WTC11 (cell line): ENCODE measurements around the gene IVNS1ABP. TPM values are rescaled to one million over a fixed set of nuclear protein-coding genes. Genes with fewer than 3 reads are reported as not detected.

Experiments
- ATAC-seq: fragments of 200-7000 bp; cut with Tn5 transposase; 2 replicates; pipeline ENCODE4 v1.10.0; 2021; ENCODE audit warnings: mild to moderate bottlenecking, moderate library complexity
- CTCF ChIA-PET: fragments of 300-600 bp; sonication (Branson Sonifier 250); formaldehyde crosslinking; loops from one replicate; lab custom pipeline; 2021; ENCODE audit warnings: antibody characterized with exemption; lab: Charles Lee
- POLR2A ChIA-PET: fragments of 350-600 bp; sonication (Branson Sonifier 250); formaldehyde crosslinking; loops from one replicate; lab custom pipeline; 2021; ENCODE audit warnings: antibody characterized with exemption; lab: Charles Lee
- DNase-seq: peaks from one replicate; pipeline ENCODE4 v3.0.0; 2021; ENCODE audit warnings: low spot score
- H3K27ac Mint-ChIP-seq: 2 replicates; pipeline ENCODE4 v1.8.0; 2021; ENCODE audit warnings: mixed read lengths
- H3K27me3 Mint-ChIP-seq: 2 replicates; pipeline ENCODE4 v1.8.0; 2021; ENCODE audit warnings: low read depth, mild to moderate bottlenecking, moderate library complexity, mixed read lengths
- H3K36me3 Mint-ChIP-seq: 2 replicates; pipeline ENCODE4 v1.8.0; 2021; ENCODE audit warnings: mixed read lengths
- H3K4me1 Mint-ChIP-seq: 2 replicates; pipeline ENCODE4 v1.8.0; 2022; ENCODE audit warnings: mixed read lengths
- H3K4me3 Mint-ChIP-seq: 2 replicates; pipeline ENCODE4 v1.8.0; 2021; ENCODE audit warnings: mild to moderate bottlenecking, moderate library complexity, mixed read lengths
- H3K9me3 Mint-ChIP-seq: 2 replicates; pipeline ENCODE4 v1.8.0; 2021; ENCODE audit warnings: mixed read lengths
- KAT7 ChIP-seq: sonication (generic); formaldehyde crosslinking; IDR thresholded peaks from 2 replicates; pipeline ENCODE4 v1.8.1; 2023; ENCODE audit warnings: missing genetic modification reagents, mild to moderate bottlenecking, borderline replicate concordance
- PRRX2 ChIP-seq: fragments of 250-450 bp; sonication (Bioruptor Pico); IDR thresholded peaks from 2 replicates; pipeline ENCODE4 v1.8.0; 2021; ENCODE audit warnings: mild to moderate bottlenecking
- SOX15 ChIP-seq: fragments of 250-450 bp; sonication (Bioruptor Pico); IDR thresholded peaks from 2 replicates; pipeline ENCODE4 v1.9.0; 2021; ENCODE audit warnings: mild to moderate bottlenecking
- SP1 ChIP-seq: sonication (generic); formaldehyde crosslinking; conservative IDR thresholded peaks from 2 replicates; pipeline ENCODE4 v1.8.1; 2022; ENCODE audit warnings: missing genetic modification reagents
- TP53 ChIP-seq: sonication (generic); formaldehyde crosslinking; IDR thresholded peaks from 2 replicates; pipeline ENCODE4 v1.8.1; 2023; ENCODE audit warnings: mild to moderate bottlenecking, missing genetic modification reagents
- ZBTB21 ChIP-seq: sonication (generic); formaldehyde crosslinking; IDR thresholded peaks from 2 replicates; pipeline ENCODE4 v1.8.1; 2023; ENCODE audit warnings: mild to moderate bottlenecking, missing genetic modification reagents, borderline replicate concordance
- ZNF396 ChIP-seq: fragments of 250-450 bp; sonication (Bioruptor Pico); IDR thresholded peaks from 2 replicates; pipeline ENCODE4 v1.8.0; 2021; ENCODE audit warnings: mild to moderate bottlenecking, moderate library complexity, borderline replicate concordance
- total RNA-seq: library from RNA; stranded (reverse); gene quantifications from 3 replicates; pipeline ENCODE4 v1.2.3, GENCODE V29; 2021
- TF ChIP-seq, protein P1 (sequence below): sonication (generic); formaldehyde crosslinking; IDR thresholded peaks from 2 replicates; pipeline ENCODE4 v1.8.1; 2022; ENCODE audit warnings: missing genetic modification reagents, borderline replicate concordance
- TF ChIP-seq, protein P2 (sequence below): fragments of 200-600 bp; IDR thresholded peaks from 2 replicates; pipeline ENCODE4 v1.8.0; 2022; ENCODE audit warnings: antibody characterized with exemption
- TF ChIP-seq, protein P3 (sequence below): sonication (generic); formaldehyde crosslinking; IDR thresholded peaks from 2 replicates; pipeline ENCODE4 v1.8.0; 2023; ENCODE audit warnings: missing genetic modification reagents, mild to moderate bottlenecking, borderline replicate concordance
- TF ChIP-seq, protein P4 (sequence below): sonication (generic); formaldehyde crosslinking; IDR thresholded peaks from 2 replicates; pipeline ENCODE4 v1.8.1; 2022; ENCODE audit warnings: low read depth, mild to moderate bottlenecking, moderate library complexity, missing genetic modification reagents, borderline replicate concordance
- TF ChIP-seq, protein P5 (sequence below): sonication (generic); formaldehyde crosslinking; IDR thresholded peaks from 2 replicates; pipeline ENCODE4 v1.8.0; 2023; ENCODE audit warnings: mild to moderate bottlenecking, missing genetic modification reagents

Gene IVNS1ABP
- total RNA-seq, 1 experiment from 2014 or later: 159 TPM

DNA sequence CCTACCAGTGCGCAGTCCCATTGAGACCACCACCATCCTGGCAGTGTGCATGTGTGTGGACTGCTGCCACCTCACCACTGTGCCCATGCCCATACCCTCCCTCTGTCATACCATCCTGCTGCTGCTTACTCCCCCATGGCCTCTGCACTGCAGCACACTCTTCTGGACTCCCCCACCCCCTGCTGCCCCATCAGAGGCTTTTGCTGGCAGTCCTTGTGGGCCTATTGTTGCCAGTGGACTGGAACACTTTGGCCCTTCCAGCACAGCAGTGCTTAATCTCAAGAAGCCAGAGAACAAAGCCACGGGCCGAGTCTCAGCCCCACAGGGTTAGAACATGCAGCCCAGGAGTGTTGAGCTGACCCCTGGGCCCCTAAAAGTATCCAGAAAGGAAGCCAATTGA, 41.9 kb upstream of the IVNS1ABP start:
- ATAC-seq: no peak
- Mint-ChIP-seq H3K4me3 (no peak overlapping the region), H3K27ac (no peak overlapping the region)

DNA sequence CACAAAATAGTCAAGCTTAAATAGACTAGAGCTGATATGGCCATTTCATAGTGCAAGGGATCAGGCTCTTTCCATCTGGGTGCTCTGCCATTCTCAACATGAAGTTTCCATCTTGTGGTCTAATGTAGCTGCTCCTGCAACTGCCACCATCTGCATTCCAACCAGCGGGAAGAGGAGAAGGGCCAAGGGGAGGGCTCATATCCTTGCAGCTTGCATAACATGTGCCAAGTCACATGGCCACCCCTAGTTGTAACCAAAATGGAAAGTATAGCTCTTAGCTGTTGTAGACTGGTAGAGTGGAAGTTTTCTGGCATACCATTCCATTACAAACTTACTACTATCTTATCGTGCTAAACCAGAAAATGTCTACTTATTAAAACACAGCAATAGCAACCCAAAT, 38.9 kb upstream of the IVNS1ABP start:
- CTCF ChIA-PET: no interaction called here
- TF ChIP-seq, protein P1, sequence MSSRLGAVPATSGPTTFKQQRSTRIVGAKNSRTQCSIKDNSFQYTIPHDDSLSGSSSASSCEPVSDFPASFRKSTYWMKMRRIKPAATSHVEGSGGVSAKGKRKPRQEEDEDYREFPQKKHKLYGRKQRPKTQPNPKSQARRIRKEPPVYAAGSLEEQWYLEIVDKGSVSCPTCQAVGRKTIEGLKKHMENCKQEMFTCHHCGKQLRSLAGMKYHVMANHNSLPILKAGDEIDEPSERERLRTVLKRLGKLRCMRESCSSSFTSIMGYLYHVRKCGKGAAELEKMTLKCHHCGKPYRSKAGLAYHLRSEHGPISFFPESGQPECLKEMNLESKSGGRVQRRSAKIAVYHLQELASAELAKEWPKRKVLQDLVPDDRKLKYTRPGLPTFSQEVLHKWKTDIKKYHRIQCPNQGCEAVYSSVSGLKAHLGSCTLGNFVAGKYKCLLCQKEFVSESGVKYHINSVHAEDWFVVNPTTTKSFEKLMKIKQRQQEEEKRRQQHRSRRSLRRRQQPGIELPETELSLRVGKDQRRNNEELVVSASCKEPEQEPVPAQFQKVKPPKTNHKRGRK: no peak
- no peak for TF ChIP-seq SP1
- TF ChIP-seq, all 79 proteins: peak for 0
- H3K27ac Mint-ChIP-seq: no peak overlapping the region
- H3K27me3 Mint-ChIP-seq: no peaks in the 10 kb centered on the region
- H3K36me3 Mint-ChIP-seq: peaks cover 12% of the 10 kb centered on the region
- H3K4me3 Mint-ChIP-seq: no peak overlapping the region
- ATAC-seq: no peak
- no peaks in the 10 kb centered on the region for H3K4me1 Mint-ChIP-seq
- POLR2A ChIA-PET: no interaction called here
- no peak for DNase-seq
- H3K9me3 Mint-ChIP-seq: peaks cover 17% of the 10 kb centered on the region

More for the DNA sequence above, 41.9 kb upstream of the IVNS1ABP start:
- no peaks in the 10 kb centered on the region for H3K4me1 Mint-ChIP-seq
- DNase-seq: no peak
- CTCF ChIA-PET: no interaction called here
- no peak for TF ChIP-seq KAT7 (CRISPR knock-in tag)
- no peak for TF ChIP-seq SOX15 (CRISPR knock-in tag)
- no peak for TF ChIP-seq ZBTB21 (CRISPR knock-in tag)
- TF ChIP-seq ZNF396: no peak
- TF ChIP-seq, protein P2, sequence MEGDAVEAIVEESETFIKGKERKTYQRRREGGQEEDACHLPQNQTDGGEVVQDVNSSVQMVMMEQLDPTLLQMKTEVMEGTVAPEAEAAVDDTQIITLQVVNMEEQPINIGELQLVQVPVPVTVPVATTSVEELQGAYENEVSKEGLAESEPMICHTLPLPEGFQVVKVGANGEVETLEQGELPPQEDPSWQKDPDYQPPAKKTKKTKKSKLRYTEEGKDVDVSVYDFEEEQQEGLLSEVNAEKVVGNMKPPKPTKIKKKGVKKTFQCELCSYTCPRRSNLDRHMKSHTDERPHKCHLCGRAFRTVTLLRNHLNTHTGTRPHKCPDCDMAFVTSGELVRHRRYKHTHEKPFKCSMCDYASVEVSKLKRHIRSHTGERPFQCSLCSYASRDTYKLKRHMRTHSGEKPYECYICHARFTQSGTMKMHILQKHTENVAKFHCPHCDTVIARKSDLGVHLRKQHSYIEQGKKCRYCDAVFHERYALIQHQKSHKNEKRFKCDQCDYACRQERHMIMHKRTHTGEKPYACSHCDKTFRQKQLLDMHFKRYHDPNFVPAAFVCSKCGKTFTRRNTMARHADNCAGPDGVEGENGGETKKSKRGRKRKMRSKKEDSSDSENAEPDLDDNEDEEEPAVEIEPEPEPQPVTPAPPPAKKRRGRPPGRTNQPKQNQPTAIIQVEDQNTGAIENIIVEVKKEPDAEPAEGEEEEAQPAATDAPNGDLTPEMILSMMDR: no peak
- TF ChIP-seq PRRX2 (CRISPR knock-in tag): no peak
- no peak for TF ChIP-seq TP53
- TF ChIP-seq, protein P3, sequence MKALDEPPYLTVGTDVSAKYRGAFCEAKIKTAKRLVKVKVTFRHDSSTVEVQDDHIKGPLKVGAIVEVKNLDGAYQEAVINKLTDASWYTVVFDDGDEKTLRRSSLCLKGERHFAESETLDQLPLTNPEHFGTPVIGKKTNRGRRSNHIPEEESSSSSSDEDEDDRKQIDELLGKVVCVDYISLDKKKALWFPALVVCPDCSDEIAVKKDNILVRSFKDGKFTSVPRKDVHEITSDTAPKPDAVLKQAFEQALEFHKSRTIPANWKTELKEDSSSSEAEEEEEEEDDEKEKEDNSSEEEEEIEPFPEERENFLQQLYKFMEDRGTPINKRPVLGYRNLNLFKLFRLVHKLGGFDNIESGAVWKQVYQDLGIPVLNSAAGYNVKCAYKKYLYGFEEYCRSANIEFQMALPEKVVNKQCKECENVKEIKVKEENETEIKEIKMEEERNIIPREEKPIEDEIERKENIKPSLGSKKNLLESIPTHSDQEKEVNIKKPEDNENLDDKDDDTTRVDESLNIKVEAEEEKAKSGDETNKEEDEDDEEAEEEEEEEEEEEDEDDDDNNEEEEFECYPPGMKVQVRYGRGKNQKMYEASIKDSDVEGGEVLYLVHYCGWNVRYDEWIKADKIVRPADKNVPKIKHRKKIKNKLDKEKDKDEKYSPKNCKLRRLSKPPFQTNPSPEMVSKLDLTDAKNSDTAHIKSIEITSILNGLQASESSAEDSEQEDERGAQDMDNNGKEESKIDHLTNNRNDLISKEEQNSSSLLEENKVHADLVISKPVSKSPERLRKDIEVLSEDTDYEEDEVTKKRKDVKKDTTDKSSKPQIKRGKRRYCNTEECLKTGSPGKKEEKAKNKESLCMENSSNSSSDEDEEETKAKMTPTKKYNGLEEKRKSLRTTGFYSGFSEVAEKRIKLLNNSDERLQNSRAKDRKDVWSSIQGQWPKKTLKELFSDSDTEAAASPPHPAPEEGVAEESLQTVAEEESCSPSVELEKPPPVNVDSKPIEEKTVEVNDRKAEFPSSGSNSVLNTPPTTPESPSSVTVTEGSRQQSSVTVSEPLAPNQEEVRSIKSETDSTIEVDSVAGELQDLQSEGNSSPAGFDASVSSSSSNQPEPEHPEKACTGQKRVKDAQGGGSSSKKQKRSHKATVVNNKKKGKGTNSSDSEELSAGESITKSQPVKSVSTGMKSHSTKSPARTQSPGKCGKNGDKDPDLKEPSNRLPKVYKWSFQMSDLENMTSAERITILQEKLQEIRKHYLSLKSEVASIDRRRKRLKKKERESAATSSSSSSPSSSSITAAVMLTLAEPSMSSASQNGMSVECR: no peak
- TF ChIP-seq, protein P4, sequence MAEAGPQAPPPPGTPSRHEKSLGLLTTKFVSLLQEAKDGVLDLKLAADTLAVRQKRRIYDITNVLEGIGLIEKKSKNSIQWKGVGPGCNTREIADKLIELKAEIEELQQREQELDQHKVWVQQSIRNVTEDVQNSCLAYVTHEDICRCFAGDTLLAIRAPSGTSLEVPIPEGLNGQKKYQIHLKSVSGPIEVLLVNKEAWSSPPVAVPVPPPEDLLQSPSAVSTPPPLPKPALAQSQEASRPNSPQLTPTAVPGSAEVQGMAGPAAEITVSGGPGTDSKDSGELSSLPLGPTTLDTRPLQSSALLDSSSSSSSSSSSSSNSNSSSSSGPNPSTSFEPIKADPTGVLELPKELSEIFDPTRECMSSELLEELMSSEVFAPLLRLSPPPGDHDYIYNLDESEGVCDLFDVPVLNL: no peak
- TF ChIP-seq, protein P5, sequence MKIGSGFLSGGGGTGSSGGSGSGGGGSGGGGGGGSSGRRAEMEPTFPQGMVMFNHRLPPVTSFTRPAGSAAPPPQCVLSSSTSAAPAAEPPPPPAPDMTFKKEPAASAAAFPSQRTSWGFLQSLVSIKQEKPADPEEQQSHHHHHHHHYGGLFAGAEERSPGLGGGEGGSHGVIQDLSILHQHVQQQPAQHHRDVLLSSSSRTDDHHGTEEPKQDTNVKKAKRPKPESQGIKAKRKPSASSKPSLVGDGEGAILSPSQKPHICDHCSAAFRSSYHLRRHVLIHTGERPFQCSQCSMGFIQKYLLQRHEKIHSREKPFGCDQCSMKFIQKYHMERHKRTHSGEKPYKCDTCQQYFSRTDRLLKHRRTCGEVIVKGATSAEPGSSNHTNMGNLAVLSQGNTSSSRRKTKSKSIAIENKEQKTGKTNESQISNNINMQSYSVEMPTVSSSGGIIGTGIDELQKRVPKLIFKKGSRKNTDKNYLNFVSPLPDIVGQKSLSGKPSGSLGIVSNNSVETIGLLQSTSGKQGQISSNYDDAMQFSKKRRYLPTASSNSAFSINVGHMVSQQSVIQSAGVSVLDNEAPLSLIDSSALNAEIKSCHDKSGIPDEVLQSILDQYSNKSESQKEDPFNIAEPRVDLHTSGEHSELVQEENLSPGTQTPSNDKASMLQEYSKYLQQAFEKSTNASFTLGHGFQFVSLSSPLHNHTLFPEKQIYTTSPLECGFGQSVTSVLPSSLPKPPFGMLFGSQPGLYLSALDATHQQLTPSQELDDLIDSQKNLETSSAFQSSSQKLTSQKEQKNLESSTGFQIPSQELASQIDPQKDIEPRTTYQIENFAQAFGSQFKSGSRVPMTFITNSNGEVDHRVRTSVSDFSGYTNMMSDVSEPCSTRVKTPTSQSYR: no peak
- H3K36me3 Mint-ChIP-seq: peaks cover 30% of the 10 kb centered on the region
- H3K9me3 Mint-ChIP-seq: peaks cover 45% of the 10 kb centered on the region
- H3K27me3 Mint-ChIP-seq: no peaks in the 10 kb centered on the region; the same call in 1 of the 2 replicates
- POLR2A ChIA-PET: no interaction called here
